Liver (tissue), 3 donors: ENCODE measurements around the gene AP3B1.

Experiments used
- GABPA ChIP-seq, 2 donors: IDR thresholded peaks in 1 of 2; conservative IDR thresholded peaks in 1 of 2; 2 replicates each; pipeline ENCODE4 v1.6.1; 2016; ENCODE audit warnings: antibody characterized with exemption in 2 of 2, mild to moderate bottlenecking in 1 of 2, moderate library complexity in 1 of 2
- HNF4G ChIP-seq: IDR thresholded peaks from 2 replicates; pipeline ENCODE4 v1.6.1; 2016; ENCODE audit warnings: antibody characterized with exemption
- NR2F2 ChIP-seq: IDR thresholded peaks from 2 replicates; pipeline ENCODE4 v1.6.1; 2016; ENCODE audit warnings: antibody characterized with exemption
- RAD21 ChIP-seq, 2 donors: IDR thresholded peaks; 2 replicates each; pipeline ENCODE4 v1.6.1; 2016; ENCODE audit warnings: antibody characterized with exemption in 2 of 2, mild to moderate bottlenecking in 2 of 2
- SP1 ChIP-seq: IDR thresholded peaks from 2 replicates; pipeline ENCODE4 v1.6.1; 2018; ENCODE audit warnings: antibody characterized with exemption, mild to moderate bottlenecking
- TAF1 ChIP-seq: conservative IDR thresholded peaks from 2 replicates; pipeline ENCODE4 v1.6.1; 2016; ENCODE audit warnings: antibody characterized with exemption, mild to moderate bottlenecking
- YY1 ChIP-seq: IDR thresholded peaks from 2 replicates; pipeline ENCODE4 v1.6.1; 2016; ENCODE audit warnings: antibody characterized with exemption, mild to moderate bottlenecking
- TF ChIP-seq, protein P1 (sequence below): fragments of 150-350 bp; IDR thresholded peaks from 2 replicates; pipeline ENCODE4 v1.5.1; 2017; ENCODE audit warnings: improper control_type of control experiment, low read depth, low read length; ENCODE audit not compliant: missing input control
- TF ChIP-seq, protein P2 (sequence below): IDR thresholded peaks from 2 replicates; pipeline ENCODE4 v1.6.1; 2016; ENCODE audit warnings: antibody characterized with exemption
- TF ChIP-seq, protein P3 (sequence below): IDR thresholded peaks from 2 replicates; pipeline ENCODE4 v1.6.1; 2016; ENCODE audit warnings: antibody characterized with exemption
- TF ChIP-seq, protein P4 (sequence below): IDR thresholded peaks from 2 replicates; pipeline ENCODE4 v1.6.1; 2016; ENCODE audit warnings: antibody characterized with exemption, mild to moderate bottlenecking
- donor health status: healthy.
- donor health status: healthy.

DNA sequence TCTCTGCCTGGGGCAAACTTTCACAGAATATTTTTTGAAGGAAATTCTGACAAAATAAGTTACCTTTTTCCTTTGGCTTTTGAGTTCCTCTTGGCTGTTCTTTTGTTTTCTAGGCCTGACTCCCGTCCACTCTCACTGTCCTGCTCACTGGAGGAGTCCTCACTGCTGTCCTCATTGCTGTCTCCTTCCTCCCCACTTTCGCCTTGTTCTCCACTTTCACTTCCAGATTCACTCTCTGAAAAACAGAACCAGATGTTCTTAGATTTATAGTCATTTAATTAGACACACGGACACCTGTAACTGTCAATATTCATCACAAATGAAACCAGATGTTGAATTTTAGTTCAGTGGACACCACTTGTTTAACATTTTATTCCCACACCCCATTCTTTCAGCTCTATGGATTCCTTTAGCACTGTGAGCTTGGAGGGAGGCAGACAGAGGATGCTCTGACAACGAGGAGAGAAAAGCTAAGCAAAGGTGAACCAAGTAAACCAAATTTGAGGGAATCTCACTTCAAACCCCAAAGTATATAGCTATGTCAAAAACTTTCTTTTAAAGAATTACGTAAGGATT, 180.7 kb downstream of the AP3B1 start:
- TF ChIP-seq, protein P1, sequence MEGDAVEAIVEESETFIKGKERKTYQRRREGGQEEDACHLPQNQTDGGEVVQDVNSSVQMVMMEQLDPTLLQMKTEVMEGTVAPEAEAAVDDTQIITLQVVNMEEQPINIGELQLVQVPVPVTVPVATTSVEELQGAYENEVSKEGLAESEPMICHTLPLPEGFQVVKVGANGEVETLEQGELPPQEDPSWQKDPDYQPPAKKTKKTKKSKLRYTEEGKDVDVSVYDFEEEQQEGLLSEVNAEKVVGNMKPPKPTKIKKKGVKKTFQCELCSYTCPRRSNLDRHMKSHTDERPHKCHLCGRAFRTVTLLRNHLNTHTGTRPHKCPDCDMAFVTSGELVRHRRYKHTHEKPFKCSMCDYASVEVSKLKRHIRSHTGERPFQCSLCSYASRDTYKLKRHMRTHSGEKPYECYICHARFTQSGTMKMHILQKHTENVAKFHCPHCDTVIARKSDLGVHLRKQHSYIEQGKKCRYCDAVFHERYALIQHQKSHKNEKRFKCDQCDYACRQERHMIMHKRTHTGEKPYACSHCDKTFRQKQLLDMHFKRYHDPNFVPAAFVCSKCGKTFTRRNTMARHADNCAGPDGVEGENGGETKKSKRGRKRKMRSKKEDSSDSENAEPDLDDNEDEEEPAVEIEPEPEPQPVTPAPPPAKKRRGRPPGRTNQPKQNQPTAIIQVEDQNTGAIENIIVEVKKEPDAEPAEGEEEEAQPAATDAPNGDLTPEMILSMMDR = no peak
- TF ChIP-seq, protein P2, sequence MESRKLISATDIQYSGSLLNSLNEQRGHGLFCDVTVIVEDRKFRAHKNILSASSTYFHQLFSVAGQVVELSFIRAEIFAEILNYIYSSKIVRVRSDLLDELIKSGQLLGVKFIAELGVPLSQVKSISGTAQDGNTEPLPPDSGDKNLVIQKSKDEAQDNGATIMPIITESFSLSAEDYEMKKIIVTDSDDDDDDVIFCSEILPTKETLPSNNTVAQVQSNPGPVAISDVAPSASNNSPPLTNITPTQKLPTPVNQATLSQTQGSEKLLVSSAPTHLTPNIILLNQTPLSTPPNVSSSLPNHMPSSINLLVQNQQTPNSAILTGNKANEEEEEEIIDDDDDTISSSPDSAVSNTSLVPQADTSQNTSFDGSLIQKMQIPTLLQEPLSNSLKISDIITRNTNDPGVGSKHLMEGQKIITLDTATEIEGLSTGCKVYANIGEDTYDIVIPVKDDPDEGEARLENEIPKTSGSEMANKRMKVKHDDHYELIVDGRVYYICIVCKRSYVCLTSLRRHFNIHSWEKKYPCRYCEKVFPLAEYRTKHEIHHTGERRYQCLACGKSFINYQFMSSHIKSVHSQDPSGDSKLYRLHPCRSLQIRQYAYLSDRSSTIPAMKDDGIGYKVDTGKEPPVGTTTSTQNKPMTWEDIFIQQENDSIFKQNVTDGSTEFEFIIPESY = no peak
- TF ChIP-seq TAF1 (no peak), GABPA (IDR thresholded peaks at IDR 0.05 in 1 of 2, conservative IDR thresholded peaks at IDR 0.05 in 1 of 2) (no peak), HNF4G (no peak), NR2F2 (no peak), RAD21 (IDR thresholded peaks at IDR 0.05) (no peak), YY1 (no peak), SP1 (no peak)
- TF ChIP-seq, protein P3, sequence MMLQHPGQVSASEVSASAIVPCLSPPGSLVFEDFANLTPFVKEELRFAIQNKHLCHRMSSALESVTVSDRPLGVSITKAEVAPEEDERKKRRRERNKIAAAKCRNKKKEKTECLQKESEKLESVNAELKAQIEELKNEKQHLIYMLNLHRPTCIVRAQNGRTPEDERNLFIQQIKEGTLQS = no peak
- TF ChIP-seq, protein P4, sequence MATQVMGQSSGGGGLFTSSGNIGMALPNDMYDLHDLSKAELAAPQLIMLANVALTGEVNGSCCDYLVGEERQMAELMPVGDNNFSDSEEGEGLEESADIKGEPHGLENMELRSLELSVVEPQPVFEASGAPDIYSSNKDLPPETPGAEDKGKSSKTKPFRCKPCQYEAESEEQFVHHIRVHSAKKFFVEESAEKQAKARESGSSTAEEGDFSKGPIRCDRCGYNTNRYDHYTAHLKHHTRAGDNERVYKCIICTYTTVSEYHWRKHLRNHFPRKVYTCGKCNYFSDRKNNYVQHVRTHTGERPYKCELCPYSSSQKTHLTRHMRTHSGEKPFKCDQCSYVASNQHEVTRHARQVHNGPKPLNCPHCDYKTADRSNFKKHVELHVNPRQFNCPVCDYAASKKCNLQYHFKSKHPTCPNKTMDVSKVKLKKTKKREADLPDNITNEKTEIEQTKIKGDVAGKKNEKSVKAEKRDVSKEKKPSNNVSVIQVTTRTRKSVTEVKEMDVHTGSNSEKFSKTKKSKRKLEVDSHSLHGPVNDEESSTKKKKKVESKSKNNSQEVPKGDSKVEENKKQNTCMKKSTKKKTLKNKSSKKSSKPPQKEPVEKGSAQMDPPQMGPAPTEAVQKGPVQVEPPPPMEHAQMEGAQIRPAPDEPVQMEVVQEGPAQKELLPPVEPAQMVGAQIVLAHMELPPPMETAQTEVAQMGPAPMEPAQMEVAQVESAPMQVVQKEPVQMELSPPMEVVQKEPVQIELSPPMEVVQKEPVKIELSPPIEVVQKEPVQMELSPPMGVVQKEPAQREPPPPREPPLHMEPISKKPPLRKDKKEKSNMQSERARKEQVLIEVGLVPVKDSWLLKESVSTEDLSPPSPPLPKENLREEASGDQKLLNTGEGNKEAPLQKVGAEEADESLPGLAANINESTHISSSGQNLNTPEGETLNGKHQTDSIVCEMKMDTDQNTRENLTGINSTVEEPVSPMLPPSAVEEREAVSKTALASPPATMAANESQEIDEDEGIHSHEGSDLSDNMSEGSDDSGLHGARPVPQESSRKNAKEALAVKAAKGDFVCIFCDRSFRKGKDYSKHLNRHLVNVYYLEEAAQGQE = no peak
